Activated T-cell treated with anti-CD3 and anti-CD28 coated beads for 1 hour (primary cell): ENCODE results near the gene CCDC167.

Source experiments
- DNase-seq: peaks from one replicate; pipeline ENCODE4 v3.0.0-alpha.2; 2020; ENCODE audit warnings: low read depth

CCDC167 gene

DNA sequence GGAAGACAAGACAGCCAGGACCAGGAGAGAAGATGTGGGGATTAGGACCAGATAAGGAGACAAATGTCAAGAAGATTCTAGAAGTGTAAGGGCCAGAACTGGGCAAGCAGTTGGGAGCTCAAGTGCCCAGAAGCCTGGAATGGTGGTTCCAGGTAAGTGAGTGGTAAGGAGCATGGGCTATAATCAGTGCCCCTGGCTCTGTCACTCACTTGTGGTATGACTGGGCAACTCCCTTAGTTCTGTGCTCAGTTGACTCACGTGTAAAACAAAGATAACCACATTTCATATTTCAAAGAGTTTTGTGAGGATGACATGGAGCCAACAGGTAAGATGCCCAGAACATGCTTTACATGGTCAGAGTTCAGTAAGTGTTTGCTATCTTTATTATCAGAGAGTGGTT is 11.2 kb downstream of the CCDC167 start:
- DNase-seq, result no peak

DNA sequence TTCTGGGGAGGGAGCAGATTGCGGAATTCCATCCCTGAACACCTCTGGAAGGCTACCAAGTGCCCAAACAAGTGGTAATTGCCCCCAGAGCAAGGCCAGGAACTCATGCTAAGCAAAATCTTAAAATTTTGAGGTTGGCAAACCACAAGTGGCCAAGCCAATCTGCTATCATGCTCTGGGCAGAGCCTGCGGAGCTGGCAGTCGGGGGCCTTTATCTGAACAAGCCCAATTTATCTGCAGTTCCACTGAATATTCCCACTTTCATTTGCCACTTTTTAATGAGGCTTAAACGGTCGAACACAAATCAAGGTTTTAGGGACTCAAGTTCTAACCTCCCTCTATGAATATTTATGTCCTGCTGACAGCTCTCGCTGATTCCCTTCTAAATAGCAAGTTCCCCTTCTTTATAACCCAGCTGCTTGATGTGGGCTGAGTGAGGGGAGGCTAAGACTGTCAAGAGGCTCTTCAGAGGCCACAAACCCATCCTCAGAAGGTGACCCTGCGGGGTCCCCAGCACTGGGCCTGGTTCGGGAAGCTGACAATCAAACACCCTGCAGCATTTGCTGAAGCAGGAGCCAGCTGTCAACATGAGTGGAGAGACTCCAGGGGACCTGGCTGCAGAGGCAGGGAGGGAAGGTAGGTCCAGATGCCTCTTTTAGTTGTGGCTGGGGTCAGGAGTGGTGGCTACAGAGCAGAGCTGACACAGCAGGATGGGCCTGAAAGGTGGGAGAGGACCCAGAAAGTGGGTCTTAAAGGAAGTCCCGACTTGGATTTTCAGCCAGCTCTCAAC is 11.9 kb downstream of the CCDC167 start:
- DNase-seq, result no peak

DNA sequence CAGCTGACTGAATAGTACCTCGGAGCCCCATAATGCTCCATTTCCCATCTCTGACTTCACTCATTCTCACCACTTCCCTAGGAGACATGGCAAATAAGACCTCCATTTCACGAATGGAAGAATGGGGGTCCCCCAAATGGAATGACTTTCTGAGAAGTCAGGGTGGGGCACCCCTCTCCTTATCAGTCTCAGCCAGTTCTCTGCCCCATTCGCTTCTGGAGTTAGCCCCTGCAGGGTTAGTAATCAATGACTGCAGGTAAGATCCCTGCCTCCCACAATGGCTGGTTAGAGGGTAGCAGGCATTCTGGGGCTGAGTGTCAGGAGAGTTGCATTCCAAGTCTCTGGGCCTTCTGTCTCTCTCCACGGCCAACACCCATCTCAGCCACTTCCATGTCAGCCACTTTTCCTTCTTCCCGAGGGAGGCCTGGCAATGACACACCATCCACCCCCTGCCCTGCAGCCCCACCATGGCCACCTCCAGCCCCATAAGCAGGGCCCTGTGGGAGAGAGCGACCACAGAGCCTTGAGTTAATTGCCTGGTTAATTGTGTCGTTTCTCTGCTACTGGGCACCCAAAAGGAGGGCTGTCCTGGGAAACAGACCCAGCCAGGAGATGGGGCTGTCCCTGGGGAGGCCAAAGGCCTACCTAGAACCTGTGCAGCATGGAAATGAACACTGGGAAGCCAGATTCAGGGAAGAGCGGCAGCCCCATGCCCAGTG is 13.4 kb downstream of the CCDC167 start:
- no peak for DNase-seq

DNA sequence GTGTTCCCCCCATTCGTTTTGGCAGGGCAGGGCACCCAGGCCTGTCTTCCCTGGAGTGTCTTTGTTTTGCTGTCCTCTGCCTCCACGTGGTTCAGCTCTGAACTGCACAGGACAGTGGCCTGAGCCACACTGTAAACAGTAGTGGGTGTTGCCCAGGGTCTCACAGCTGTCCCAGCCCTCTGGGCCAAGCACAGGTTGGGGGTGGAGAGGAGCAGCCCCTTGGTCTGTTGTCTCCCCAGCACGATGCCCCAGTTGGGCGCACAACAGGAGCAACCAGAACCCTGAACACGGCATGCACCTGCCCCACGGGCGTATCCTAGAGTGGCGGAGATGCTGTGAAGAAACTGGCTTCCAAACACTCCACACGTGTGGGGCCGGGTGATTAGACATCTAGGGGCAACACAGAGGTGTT is 14.4 kb downstream of the CCDC167 start:
- no peak for DNase-seq

DNA sequence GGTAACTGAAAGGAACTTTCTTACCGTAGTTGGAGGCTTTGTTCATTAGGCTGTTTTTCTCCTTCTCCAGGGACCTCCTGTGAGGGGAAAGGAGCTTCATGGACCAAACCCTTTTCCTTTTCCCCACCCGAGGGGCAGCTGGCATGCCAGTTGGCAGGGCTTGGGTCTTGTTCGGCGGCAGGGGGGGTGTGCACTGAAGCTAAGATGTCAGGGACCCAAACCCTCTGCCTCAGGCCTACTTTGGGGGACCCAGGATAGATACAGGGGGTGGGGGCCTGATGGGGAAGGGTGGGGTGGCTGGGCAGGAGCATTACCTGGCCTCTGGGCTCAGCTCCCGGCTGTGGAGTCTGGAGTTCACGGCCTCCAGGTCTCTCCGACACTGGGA is 14.9 kb downstream of the CCDC167 start:
- no peak for DNase-seq

DNA sequence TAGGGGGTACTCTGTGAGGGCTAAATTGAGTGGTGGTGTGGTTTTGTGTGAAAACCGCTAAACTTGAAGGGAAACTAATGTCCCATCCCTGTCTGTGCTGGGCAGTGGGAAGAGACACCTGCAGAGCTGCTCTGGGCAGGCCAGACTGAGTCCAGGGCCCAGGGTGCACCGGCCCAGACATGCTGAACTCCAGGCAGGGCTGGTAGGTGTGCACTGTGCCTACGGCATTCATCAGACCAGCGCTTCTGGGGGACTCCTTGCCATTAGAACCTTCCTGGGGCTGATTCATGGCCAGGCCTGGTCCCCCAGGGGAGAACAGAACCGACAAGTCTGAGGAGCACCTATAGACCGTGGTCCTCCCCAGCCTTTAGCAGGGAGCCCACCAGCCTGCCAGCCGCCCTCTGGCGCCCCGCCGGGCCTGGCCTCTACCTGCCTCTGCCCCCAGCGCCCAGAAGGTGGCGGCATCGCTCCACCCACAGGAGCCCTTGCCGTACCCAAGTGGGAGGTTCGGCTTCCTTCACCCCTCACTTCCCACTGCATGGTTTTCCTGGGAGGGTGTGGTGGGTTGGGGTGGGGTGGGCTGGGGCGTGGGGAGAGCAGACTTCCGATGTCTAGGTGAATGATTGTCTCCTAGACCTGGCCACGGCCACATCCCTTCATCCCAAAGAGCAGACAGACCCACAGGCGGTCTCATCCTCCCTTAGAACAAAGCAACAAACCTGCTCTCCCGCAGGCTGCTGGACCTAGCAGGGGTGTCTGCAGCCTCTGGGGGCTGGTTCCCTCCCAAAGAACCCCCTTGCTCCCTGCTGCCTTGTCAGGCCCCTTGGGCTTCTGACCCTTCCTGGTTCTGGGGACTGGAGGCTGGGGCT is 15.5 kb downstream of the CCDC167 start:
- peak; percentile 72 for DNase-seq

DNA sequence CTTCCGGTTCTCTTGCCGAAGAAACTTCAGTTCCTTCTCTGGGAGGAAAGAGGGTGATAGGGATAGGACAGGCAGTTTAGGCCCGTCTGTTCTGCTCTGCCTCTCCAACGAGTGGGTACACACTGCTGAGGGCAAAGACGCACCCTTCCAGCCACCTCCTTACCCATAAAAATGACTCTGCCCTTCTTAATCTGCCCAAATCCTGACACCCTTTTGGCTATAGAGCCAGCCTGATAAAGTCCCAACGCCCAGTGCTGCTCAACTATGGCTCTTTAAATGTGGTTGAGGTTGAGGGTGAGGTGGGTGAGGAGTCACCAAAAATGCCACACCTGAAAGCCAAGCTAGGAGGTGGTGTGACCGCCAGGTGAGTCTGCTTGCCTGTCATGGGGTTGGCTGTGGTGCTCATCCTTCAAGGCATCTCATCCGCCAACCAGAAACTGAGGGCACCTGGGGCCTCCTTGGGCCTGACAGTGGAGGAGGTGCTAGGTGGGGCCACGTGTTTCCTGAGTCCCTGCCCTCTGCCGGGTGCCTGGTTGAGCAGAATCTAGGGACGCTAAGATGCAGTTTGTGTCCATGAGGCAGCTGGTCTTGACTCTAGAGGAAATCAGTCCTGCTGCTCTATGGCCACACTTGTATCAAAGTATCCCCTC is 16.3 kb downstream of the CCDC167 start:
- no peak for DNase-seq

DNA sequence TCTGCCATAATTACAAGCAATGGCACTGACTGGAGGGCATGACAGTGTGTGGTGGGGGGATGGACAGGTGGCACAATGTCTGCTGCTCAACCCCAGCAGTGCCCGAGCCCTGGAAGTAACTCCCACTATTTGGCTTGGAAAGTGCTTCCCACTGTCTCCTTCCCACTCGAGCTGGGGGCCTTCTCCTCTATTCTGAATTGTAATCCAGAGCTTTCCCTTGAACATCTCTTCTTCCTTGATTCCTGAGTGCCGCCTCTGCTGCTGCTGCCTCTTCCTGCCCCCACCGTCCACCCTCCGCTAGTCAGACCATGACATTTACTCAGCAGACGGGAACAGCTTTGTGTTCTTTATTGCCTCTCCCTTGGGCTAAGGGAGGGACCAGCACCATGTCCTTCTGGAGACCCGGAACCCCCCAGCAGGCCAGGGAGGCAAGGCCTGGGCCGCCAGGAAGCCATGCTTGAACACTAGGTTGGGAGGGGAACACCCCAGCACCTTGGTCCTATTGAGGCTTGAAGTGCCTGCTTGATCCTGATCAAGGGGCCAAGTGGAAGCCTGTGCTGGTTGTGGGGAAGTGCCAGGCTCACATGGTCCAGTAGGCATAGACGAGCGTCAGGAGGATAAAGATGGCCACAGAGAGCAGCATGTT is 17.0 kb downstream of the CCDC167 start:
- DNase-seq, result no peak

DNA sequence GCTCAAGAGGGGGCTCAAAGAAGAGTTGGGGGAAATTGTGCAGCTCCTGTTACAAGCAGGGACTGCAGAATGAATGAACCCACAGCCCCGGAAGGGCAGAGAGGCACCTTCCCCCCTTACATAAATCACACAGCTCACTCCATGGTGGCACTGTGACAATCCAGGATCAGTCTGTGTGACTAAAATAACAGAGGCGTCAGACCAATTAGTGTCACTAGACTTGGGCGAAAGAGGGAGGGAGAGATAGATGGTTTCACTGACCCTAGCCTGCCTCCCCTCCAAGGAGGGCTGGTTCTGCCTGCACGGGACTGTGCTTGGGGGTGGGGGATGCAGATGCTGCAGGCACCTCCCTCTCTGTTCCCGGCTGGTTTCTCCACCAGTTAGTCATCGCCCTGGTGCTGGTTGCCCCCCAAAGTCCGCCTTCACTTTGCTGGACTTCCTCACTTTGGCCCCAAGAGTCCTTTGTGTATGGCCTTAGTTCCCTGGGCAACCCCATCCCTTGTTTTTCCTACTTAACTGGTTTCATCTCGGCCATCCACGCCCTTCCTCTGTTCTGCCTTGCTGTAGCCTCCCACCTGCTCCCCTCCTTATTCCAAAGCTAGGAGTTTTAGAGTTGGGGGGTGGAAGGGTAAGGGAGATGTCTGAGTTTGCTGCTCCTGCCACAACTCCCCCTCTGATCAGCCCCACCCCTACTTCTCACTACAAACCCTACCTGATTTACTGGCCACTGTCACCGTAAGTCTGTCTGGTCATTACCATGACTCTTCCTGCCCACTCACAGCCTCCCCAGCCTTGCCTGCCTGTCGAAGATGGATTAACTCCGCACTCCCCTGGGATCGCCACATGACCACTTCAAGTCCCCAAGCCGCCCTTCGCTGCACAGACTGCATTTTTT is 17.7 kb downstream of the CCDC167 start:
- no peak for DNase-seq

DNA sequence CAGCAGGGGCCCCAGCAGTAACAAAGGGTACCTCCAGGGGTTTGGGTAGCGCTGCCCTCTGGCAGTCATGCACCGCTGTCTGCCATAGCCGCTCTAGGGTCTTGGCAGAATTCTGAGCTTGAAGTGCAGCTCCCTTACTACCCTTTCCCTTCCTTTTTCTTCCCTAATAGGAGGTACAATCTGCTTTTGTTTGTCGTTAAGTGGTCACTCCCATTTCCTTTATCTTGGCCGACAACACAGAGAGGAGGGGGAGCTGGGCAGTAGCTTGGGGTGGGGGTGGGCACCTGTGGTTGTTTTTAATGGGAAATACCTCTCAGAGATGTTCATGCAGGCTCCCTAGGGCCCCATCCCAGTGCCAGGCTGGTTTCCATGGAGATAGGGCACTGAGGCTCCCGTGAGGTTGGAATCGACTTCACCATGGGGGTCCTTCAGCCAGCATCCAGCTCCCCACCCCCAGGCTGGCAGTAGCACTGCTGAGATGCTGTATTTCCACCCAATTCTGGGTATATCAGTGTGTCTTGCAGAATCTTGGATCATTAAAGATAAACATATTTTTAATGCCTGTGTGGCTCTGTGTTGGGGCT is 18.6 kb downstream of the CCDC167 start:
- no peak for DNase-seq

DNA sequence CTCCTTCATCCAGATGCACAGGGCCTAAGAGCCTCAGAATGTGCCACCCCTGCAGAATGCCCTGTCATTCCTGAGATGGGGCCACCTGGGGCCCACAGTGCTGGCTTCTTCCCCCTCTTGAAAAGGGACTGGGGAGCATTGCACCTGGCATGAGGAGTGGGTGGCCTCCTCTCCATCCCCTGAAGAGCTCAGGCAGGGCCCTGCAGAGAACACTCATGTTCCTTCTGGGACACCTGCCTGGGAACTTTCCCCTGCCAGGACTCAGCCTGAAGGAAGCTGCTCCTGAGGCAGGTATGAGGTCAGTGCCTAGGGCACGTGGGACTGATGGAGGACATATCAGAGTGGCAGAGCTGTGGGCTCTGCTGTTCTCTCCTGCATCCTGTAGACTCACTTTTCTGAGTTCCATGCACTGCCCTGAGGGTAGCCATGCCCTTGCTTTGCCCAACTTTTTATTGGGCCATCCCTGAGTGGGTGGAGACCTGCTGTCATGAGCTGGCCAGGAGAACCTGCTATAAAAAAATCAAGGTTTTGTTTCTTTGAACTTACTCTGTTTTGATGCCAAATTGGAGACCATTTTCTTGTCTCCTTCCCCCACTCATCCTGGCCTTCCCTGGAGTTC is 19.5 kb downstream of the CCDC167 start:
- no peak for DNase-seq

DNA sequence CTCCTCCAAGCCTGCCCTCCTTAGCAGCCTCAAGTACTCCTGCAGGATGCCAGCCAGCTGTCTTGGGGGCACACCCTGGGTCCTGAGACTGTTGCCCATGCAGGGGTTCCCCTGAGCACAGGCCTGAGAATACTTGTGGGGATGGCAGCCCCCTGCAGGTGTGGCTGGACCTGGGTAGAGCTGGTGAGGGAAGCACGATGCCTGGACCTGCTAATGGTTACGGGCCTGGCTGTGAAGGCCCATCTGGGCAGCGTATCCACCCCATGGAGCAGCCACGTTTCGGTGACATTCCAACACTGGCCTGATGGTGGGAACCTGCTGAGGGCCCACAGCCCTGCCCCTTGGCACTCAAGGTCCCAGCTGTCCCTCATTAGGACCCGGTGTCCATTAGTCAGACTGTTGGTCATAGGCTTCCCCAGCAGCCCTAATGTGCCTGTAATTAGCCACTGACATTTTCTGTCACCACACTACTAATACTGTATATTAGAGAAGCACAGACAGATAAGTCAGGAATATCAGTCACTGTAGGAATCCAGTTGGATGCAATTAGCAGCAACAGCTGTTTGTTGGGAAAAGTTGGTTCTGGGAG is 20.3 kb downstream of the CCDC167 start:
- no peak for DNase-seq

DNA sequence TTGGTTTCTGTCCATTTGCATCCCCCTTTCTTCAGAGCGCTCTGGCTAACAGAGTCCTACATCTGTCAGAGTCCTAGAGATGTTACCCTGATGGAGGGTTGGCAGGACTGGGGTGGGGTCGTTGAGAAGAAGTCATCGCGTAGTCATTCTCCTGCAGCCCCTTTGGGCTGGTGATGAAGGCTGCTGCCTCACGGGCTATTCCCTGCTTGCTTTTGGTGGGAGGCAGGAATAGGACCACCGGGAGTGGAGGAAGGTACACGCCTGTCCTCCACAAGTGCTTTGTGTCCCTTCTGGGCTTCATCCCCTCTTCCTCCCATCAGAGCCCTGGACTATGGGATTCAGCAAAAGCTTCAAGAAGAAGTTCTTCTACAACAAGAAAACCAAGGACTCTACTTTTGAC is 20.9 kb downstream of the CCDC167 start:
- no peak for DNase-seq

DNA sequence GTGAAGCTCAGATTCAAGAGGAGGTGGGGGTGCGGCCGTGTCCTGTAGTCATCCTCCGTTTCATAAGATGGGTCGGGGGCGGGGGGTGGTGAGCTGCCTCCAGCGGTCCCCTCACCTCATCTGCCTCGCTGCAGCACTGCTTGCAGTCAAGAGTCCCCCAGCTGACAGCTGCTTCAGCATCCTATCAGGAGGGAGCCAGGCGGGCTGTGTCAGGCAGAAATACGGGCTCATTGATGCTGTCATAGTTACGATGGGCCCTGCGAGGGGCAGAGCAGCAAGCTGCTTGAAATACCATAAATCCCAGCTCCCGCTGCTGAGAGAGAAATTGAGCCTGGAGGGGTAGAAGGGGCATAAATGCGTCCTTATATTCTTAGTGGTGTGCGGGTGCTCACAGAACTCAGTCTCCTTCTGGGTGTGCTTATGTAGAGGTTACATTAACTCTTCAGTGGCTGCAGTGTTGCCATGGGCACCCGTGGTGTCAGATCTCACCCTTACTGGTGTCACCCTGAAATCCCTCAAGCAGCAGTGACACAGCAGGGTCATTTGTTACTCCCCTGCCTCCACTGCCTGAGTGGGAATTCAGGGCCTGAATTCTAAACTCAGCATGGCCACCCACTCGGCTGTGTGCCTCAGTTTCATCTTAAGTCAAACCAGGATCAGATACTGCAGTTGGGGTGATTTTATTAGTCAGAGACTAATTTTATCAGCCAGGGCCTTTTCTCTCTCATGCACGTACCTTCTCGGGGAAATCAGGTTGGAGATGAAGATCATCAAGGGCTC is 21.8 kb downstream of the CCDC167 start:
- no peak for DNase-seq

DNA sequence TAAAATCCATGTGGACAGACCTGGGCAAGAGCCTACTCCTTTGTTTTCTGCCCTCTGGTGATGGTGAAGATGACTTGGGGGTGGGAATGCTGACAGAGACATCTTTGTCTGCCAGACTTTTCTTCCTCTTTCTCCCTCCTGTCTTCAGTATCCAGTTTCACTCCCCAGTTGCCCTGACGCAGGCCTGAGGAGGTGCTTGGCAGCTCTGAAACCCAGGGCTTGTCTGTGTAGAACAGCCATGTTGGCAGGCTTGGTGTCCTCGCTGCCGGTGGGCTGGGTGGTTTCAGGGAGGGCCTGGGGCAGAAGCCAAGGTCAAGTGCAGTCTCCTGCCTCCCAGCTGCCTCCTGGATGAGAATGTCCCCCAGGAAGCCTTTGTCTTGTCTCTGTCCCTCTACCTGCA is 22.5 kb downstream of the CCDC167 start:
- no peak for DNase-seq

DNA sequence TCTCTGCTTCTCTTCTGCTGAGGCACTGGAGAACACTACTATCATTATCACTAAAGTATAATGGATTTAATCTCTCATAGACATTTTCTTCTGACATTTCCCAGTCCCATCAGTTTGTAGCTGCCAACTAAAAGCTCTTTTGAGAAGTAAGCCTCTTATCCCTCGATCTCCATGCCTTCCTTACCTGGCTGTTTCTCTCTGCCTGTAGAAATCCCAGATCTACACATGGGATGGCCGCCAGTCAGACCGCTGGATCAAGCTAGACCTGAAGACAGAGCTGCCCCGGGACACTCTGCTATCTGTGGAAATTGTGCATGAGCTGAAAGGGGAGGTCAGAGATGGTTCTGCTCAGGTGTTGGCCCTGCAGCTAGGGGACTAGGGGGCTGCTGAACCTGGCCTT is 25.4 kb downstream of the CCDC167 start:
- no peak for DNase-seq

DNA sequence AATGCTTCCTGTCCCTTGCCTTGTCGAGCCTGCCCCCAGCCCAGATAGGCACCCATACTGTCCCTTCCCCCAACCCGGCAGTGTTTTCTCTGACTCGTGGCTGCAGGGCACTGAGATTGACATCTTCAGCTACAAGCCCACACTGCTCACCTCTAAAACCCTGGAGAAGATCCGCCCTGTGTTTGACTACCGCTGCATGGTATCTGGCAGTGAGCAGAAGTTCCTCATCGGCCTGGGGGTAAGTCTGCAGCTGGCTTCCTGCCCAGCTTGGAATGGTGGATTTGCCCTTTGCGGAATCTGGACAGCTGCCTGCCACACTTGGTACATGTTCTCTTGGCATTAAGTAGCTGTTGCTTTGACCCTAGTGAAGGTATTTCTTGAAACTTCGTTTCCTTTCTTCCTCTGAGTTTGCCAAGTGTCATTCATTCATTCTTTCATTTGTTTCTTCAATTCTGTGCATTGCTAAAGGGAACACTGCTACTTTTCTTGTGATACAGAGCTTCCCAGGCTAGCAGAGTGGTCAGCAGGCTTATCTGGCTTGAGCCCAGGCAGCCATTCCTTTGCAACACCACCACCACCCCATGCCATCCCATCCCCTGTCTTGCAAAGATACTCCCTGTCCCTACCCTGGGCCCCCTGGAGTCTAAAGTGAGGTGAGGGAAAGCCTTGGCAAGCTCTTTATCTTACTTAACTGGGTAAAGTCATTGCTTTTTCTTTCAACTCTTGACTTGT is 26.2 kb downstream of the CCDC167 start:
- DNase-seq, result no peak

DNA sequence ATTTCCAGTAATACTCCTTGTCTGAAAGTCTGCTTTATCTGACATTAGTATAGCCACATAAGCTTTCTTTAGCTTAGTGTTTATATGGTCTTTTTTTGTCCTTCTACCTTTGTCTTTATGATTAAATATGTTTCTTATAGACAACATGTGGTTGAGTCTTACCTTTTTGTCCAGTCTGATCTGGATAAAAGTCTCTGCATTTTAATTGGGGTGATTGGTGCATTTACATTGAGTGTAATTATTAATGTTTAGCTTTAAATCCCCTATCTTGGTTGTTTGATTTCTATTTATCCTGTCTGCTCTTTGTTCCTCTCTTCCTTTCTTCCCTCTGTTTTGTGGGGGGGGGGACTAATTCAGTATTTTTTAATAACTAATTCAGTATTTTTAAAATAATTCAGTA is 32.0 kb downstream of the CCDC167 start:
- no peak for DNase-seq
